Fibroblast of mammary gland (primary cell): Measurements from ENCODE around the gene PTPRD.

Experiments
- DNase-seq: peaks from one replicate; pipeline ENCODE4 v3.0.0-alpha.2; 2010; ENCODE audit warnings: low read depth
- H3K4me3 ChIP-seq: 2 replicates; pipeline ENCODE4 v1.5.1; 2011; ENCODE audit warnings: low read depth, mild to moderate bottlenecking, low read length, moderate library complexity; ENCODE audit not compliant: control insufficient read depth
- CTCF ChIP-seq: conservative IDR thresholded peaks from 2 replicates; pipeline ENCODE4 v1.5.1; 2011; ENCODE audit warnings: low read depth, low read length, inconsistent platforms; ENCODE audit not compliant: control insufficient read depth, insufficient read depth

Gene PTPRD

GRCh38 chr9:8282535-8282934 is 2330.3 kb downstream of the PTPRD start:
- no peak for DNase-seq
- TF ChIP-seq CTCF: no peak
- H3K4me3 ChIP-seq: no peak overlapping the region

- H3K4me3 ChIP-seq: no peak overlapping the region
- DNase-seq: no peak
- TF ChIP-seq CTCF: no peak
These were observed 2332.0 kb downstream of the PTPRD start for GRCh38 chr9:8280811-8281210.

- no peak overlapping the region for H3K4me3 ChIP-seq
- no peak for TF ChIP-seq CTCF
- no peak for DNase-seq
These were observed 2334.8 kb downstream of the PTPRD start for GRCh38 chr9:8278048-8278447.

- no peak for DNase-seq
These were observed 2342.6 kb downstream of the PTPRD start for GRCh38 chr9:8270235-8270634.

GRCh38 chr9:8268881-8269280 is 2343.9 kb downstream of the PTPRD start:
- H3K4me3 ChIP-seq: no peak overlapping the region
- no peak for TF ChIP-seq CTCF
- peak; percentile 80 for DNase-seq

More at GRCh38 chr9:8270235-8270634, 2342.6 kb downstream of the PTPRD start:
- no peak for TF ChIP-seq CTCF
- H3K4me3 ChIP-seq: no peak overlapping the region

- peak; percentile 75 for DNase-seq
- H3K4me3 ChIP-seq: no peak overlapping the region
- no peak for TF ChIP-seq CTCF
These were observed 2344.5 kb downstream of the PTPRD start for GRCh38 chr9:8268216-8268878.

- no peak for TF ChIP-seq CTCF
- no peak for DNase-seq
- no peak overlapping the region for H3K4me3 ChIP-seq
These were observed 2345.2 kb downstream of the PTPRD start for GRCh38 chr9:8267636-8268035.
